GM12872 (cell line): Measurements from ENCODE around the gene CXXC5.
A peak's percentile ranks its signal among the peaks of the same experiment; 100 is the strongest.

Source experiments
- TF ChIP-seq, protein P1 (sequence below): IDR thresholded peaks from 3 replicates; pipeline ENCODE4 v1.5.1; 2011; ENCODE audit warnings: low read depth, mild to moderate bottlenecking, low read length, moderate library complexity; ENCODE audit not compliant: insufficient read depth

Gene CXXC5

DNA sequence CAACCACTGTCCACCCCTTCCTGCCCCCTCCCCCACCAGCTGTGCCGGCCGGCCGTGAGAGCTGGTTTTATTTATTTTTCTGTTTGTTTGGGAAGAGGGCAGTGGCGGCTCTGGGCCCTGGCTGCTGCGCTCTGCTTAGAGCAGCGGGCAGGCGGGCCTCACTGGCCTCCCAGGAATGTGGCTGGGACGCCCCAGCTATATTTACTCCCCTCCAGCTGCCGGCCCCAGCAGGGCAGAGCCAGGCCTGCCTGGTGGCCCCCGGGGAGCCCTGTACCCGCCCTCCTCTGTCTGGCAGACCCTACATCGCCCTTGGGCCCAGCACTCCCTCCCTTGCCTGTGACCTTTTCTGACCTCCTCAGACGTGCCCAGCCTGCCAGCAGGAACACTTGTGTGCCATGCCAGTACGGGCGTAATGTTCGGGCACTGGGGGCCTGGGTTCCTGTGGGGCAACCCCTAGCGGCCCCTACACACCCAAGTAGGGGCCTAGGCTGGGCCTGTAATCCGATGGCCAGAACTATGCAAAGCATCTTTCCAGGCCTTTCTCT lies 7.7 kb downstream of the CXXC5 start:
- TF ChIP-seq, protein P1, sequence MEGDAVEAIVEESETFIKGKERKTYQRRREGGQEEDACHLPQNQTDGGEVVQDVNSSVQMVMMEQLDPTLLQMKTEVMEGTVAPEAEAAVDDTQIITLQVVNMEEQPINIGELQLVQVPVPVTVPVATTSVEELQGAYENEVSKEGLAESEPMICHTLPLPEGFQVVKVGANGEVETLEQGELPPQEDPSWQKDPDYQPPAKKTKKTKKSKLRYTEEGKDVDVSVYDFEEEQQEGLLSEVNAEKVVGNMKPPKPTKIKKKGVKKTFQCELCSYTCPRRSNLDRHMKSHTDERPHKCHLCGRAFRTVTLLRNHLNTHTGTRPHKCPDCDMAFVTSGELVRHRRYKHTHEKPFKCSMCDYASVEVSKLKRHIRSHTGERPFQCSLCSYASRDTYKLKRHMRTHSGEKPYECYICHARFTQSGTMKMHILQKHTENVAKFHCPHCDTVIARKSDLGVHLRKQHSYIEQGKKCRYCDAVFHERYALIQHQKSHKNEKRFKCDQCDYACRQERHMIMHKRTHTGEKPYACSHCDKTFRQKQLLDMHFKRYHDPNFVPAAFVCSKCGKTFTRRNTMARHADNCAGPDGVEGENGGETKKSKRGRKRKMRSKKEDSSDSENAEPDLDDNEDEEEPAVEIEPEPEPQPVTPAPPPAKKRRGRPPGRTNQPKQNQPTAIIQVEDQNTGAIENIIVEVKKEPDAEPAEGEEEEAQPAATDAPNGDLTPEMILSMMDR: no peak

DNA sequence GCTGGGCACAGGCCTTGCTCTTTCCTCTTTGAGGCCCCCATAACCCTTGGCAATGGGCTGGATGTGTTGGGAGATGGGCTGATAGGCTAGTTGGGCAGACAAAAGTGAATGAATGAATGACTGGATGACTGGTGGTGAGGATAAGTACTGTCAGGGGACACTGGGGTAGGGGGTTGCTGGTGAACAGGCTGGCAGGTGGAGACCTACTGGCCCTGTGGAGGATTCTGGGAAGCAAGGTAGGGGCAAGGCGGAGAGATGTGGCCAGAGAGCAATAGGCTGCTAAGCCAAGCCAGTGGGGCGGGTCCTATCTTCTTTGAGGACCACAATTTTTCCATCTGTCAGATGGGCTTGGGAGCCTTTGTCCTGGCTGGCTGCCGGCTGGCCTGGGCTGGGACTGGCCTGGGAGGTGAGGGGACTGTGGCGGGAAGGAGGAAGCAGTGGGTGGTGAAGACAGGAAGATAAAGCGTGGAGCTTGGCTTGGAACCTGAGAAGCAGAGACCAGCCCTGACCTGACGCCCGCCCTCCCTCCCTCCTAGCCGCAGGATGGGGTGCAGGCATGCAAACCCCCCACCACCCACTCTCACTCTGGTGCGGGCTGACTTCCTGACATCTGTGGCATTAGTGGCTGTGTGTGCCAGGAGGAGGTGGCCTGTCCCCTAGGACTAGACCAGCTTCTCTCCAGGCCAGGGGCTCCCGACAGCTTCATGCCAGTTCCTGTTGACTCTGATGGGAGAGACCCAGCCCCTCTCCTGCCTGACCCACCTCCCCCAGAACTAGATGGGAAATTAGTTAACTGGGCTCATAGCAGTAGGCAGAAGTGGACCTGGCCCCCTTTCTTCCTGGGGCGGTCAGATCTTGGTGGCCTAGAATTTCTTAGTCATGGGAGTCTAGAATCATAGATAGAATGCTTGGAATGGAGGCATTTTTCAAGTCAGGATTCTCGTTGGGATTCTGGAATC lies 9.5 kb downstream of the CXXC5 start:
- TF ChIP-seq, protein P1: no peak

DNA sequence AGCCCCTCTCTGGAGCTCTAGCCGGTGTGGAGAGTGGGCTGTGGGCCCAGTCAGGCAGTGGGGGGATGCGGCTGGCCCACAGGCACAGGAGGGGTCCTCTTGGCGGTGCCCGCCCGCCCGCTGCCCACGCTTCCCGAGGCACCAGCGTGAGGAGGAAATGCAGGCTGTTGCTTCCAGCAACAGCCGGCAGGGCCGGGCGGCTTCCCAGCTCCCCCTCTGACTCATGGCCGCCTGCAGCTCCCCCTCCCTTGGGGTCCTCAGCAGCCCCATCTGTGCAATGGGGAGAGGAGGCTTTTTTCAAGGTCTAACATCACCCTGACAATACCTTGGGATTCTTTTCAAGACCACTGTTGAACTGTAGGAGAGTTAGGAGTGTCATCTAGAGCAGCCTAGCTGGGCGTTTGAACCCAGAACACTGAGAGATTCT lies 10.4 kb downstream of the CXXC5 start:
- TF ChIP-seq, protein P1: 0 out of 3 replicates have a peak, but pooled peaks have one; percentile 12

DNA sequence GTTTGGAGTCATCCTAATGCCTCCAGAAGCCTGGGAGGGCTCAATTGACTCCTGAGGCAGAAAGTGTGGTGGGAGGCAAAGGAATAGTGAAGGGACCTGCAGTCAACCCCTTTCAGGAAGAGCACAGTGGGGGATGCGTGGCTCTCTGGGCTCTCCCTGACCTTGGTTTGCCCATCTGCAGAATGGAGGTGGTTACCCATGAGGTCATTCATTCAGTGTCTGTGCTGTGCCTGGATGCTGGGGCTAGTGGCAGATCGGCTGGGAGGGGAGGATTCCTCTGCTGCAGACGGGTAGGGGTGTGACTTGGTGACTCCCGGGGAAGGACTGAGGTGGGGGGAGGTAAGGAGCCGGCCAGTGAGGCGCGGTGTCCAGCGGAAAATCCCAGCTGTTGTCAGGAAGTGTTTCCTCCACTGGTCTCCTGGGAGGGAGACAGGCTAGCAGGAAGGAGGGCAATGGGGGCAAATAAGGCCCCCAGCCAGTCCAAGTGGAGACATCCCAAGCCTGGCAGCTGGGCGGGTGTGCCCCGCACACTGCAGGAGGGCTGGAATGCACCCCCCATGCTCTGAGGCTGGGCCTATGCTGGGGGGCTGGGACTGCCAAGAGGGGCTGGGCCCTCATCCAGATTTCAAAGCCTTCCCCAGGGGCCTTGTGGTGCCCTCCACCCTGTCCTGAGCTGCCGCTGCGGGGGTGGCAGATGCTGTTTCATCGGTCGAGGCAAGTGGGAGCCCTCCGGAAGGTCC lies 10.9 kb downstream of the CXXC5 start:
- TF ChIP-seq, protein P1: no peak

DNA sequence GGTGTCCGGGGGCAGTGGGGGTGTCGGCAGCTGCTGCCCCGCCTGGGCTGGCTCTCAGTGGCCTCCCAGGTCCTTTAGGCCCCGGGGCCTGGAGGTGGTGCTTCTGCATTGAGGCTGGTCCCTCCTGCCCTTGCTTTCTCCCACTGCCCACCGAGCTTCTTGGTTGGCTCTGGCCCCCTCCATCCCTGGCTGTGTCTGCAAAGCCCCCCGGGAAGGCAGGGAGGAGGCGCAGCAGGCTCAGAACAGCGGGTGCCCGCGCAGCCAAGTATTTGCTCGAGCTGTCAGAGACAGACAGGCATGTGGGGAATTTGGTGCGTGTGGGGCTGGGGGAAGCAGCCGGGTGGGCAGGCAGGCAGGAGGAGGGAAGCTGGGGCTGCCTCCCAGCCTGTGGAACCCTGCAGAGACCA lies 11.5 kb downstream of the CXXC5 start:
- TF ChIP-seq, protein P1: no peak

DNA sequence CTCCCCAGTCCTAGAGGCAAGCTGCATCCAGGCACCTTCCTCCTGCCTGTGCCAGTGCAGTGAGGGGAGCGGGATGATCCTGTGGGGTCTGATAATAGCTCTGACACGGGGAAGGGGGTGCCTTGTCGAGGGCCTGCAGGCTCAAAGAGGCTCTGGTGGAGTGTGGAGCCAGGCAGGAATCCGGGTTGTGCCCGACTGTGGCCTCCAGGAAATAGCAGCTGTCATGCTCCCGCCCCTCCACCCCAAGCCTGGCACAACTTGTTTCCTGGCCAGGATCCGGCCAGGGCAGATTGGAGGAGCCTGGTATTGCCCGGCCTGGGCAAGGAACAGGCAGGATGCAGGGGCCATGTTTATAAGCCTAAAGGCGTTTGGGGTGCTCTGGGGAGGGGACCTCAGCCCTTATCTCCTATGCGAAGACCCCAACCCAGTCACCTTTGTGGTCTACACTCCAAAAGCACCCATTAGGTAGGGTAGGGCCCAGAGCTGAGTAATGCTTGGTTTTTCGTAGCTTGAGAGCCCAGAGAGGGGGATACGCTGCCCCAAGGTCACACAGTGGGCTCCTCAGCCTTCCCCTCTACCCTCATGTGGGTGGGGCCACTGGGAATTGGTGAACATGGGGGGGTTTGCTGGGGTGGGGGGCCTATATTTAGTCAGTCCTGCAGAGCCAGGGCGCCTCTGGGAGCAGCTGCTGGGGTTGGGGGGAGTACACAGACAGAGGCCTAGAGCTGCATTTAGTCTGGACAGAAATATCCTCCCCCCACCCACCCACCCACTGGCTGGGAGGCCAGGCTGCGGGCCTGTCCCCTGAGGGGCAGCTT lies 12.2 kb downstream of the CXXC5 start:
- TF ChIP-seq, protein P1: no peak
